NCI-H1092 (cell line): Measurements from ENCODE around the gene ACVR2B.

Experiments used
- DNase-seq: peaks from one replicate; lab custom pipeline; 2025; lab: John Stamatoyannopoulos, UW

ACVR2B gene

GRCh38 chr3:38533285-38533976, 79.7 kb downstream of the ACVR2B start:
- no peak for DNase-seq

GRCh38 chr3:38534180-38534579, 80.5 kb downstream of the ACVR2B start:
- no peak for DNase-seq

- no peak for DNase-seq
Measured at GRCh38 chr3:38534604-38535003, 80.9 kb downstream of the ACVR2B start.

- no peak for DNase-seq
Measured at GRCh38 chr3:38536671-38537070, 83.0 kb downstream of the ACVR2B start.

GRCh38 chr3:38538773-38539353, 85.2 kb downstream of the ACVR2B start:
- no peak for DNase-seq

GRCh38 chr3:38541806-38542205, 88.1 kb downstream of the ACVR2B start:
- DNase-seq, result no peak
